ENCODE measurements around the gene UBXN7.
"Not testable (repeated sequence)": the region's sequence is repeated elsewhere in the genome, so short reads cannot be mapped to it uniquely, and the experiment has no call there.

- not testable (repeated sequence) for TF ChIP-seq CTCF, POLR2A (IDR thresholded peaks at IDR 0.05)
These were observed 30.7 kb upstream of the UBXN7 start for GRCh38 chr3:196462680-196463477.

All from adrenal gland (tissue), 5 donors.